Liver (tissue), 9 donors: ENCODE data around the gene FYCO1. TPM values are rescaled to one million over a fixed set of nuclear protein-coding genes. Genes with fewer than 3 reads are reported as not detected.

ENCODE experiments used
- DNase-seq: peaks from one replicate; pipeline ENCODE4 v3.0.0-alpha.2; 2017; ENCODE audit warnings: low spot score
- H3K27ac ChIP-seq, 2 donors: one replicate each; pipeline ENCODE4 v1.7.0; 2013; ENCODE audit warnings: inconsistent platforms in 2 of 2, low read length in 2 of 2, control low read depth in 1 of 2, low read depth in 1 of 2, mild to moderate bottlenecking in 1 of 2
- H3K27me3 ChIP-seq, 4 donors: one replicate each; pipeline versions ENCODE4 v1.6.1 to v1.7.0; 2013; ENCODE audit warnings: low read length in 3 of 4, inconsistent platforms in 1 of 4, mild to moderate bottlenecking in 1 of 4, moderate library complexity in 1 of 4; ENCODE audit not compliant: control insufficient read depth in 4 of 4, insufficient read depth in 4 of 4
- H3K36me3 ChIP-seq, 4 donors: one replicate each; pipeline versions ENCODE4 v1.6.1 to v1.7.0; 2013; ENCODE audit warnings: low read length in 3 of 4, mild to moderate bottlenecking in 3 of 4, low read depth in 1 of 4, moderate library complexity in 1 of 4; ENCODE audit not compliant: control insufficient read depth in 4 of 4, insufficient read depth in 3 of 4
- H3K4me1 ChIP-seq, 4 donors: one replicate each; pipeline versions ENCODE4 v1.6.1 to v1.7.0; 2013; ENCODE audit warnings: low read length in 3 of 4, mild to moderate bottlenecking in 3 of 4, moderate library complexity in 1 of 4; ENCODE audit not compliant: control insufficient read depth in 4 of 4, insufficient read depth in 4 of 4
- H3K4me3 ChIP-seq, 3 donors: one replicate each; pipeline versions ENCODE4 v1.6.1 to v1.7.0; 2013; ENCODE audit warnings: low read length in 3 of 3, control low read depth in 1 of 3, low read depth in 1 of 3, mild to moderate bottlenecking in 1 of 3
- H3K9ac ChIP-seq, 2 donors: one replicate each; pipeline ENCODE4 v1.7.0; 2013; ENCODE audit warnings: low read length in 2 of 2, mild to moderate bottlenecking in 2 of 2, moderate library complexity in 2 of 2, control low read depth in 1 of 2, low read depth in 1 of 2
- H3K9me3 ChIP-seq, 4 donors: one replicate each; pipeline versions ENCODE4 v1.6.1 to v1.7.0; 2013; ENCODE audit warnings: low read length in 3 of 4; ENCODE audit not compliant: control insufficient read depth in 4 of 4
- EGR1 ChIP-seq, 2 donors: IDR thresholded peaks; 2 replicates each; pipeline ENCODE4 v1.6.1; 2016 to 2018; ENCODE audit warnings: antibody characterized with exemption in 2 of 2, low read depth in 2 of 2
- FOXA1 ChIP-seq: IDR thresholded peaks from 2 replicates; pipeline ENCODE4 v1.6.1; 2016; ENCODE audit warnings: antibody characterized with exemption
- FOXA2 ChIP-seq: IDR thresholded peaks from 2 replicates; pipeline ENCODE4 v1.6.1; 2016; ENCODE audit warnings: antibody characterized with exemption
- GABPA ChIP-seq, 2 donors: IDR thresholded peaks in 1 of 2; conservative IDR thresholded peaks in 1 of 2; 2 replicates each; pipeline ENCODE4 v1.6.1; 2016; ENCODE audit warnings: antibody characterized with exemption in 2 of 2, mild to moderate bottlenecking in 1 of 2, moderate library complexity in 1 of 2
- HNF4A ChIP-seq, 2 donors: conservative IDR thresholded peaks; 2 replicates each; pipeline ENCODE4 v1.6.1; 2016; ENCODE audit warnings: antibody characterized with exemption in 2 of 2, mild to moderate bottlenecking in 2 of 2
- HNF4G ChIP-seq: IDR thresholded peaks from 2 replicates; pipeline ENCODE4 v1.6.1; 2016; ENCODE audit warnings: antibody characterized with exemption
- JUND ChIP-seq, 2 donors: IDR thresholded peaks; 2 replicates each; pipeline ENCODE4 v1.6.1; 2016; ENCODE audit warnings: antibody characterized with exemption in 2 of 2
- MAX ChIP-seq: IDR thresholded peaks from 2 replicates; pipeline ENCODE4 v1.6.1; 2016; ENCODE audit warnings: antibody characterized with exemption
- NR2F2 ChIP-seq: IDR thresholded peaks from 2 replicates; pipeline ENCODE4 v1.6.1; 2016; ENCODE audit warnings: antibody characterized with exemption
- RXRA ChIP-seq, 2 donors: IDR thresholded peaks; 2 replicates each; pipeline ENCODE4 v1.6.1; 2017 to 2018; ENCODE audit warnings: antibody characterized with exemption in 2 of 2, mild to moderate bottlenecking in 1 of 2
- SP1 ChIP-seq: IDR thresholded peaks from 2 replicates; pipeline ENCODE4 v1.6.1; 2018; ENCODE audit warnings: antibody characterized with exemption, mild to moderate bottlenecking
- TAF1 ChIP-seq: conservative IDR thresholded peaks from 2 replicates; pipeline ENCODE4 v1.6.1; 2016; ENCODE audit warnings: antibody characterized with exemption, mild to moderate bottlenecking
- YY1 ChIP-seq: IDR thresholded peaks from 2 replicates; pipeline ENCODE4 v1.6.1; 2016; ENCODE audit warnings: antibody characterized with exemption, mild to moderate bottlenecking
- WGBS: extraction: QIAGEN DNeasy Blood & Tissue Kit; methylation state at CpG from one replicate; pipeline ENCODE4 v1.1.7; 2013; 5-methylcytosine and 5-hydroxymethylcytosine counted together
- polyA plus RNA-seq, 2 donors: library from polyadenylated mRNA; stranded (reverse) in 1 of 2; unstranded in 1 of 2; fragments of 200-250 nt in 1 of 2; fragments of >200 nt in 1 of 2; fragmentation: Nextera tagmentation in 1 of 2; extraction: Ambion mirVana in 1 of 2; gene quantifications; one replicate each; pipeline versions ENCODE4 v1.2.1 to v1.2.3, GENCODE V29; 2013 to 2015
- total RNA-seq, 2 donors: library from RNA; depleted of rRNA; stranded (reverse); fragments of >200 nt; gene quantifications; one replicate each; pipeline ENCODE4 v1.2.3, GENCODE V29; 2014
- TF ChIP-seq, protein P1 (sequence below): IDR thresholded peaks from 2 replicates; pipeline ENCODE4 v1.6.1; 2016; ENCODE audit warnings: antibody characterized with exemption, mild to moderate bottlenecking
- TF ChIP-seq, protein P2 (sequence below): IDR thresholded peaks from 2 replicates; pipeline ENCODE4 v1.6.1; 2016; ENCODE audit warnings: antibody characterized with exemption
- TF ChIP-seq, protein P3 (sequence below): fragments of 150-350 bp; IDR thresholded peaks from 2 replicates; pipeline ENCODE4 v1.5.1; 2017; ENCODE audit warnings: improper control_type of control experiment, low read depth, low read length; ENCODE audit not compliant: missing input control
- donor health status: healthy.
- donor health status: healthy.
- donor health status: healthy.
- donor health status: healthy.
- donor health status: healthy.

The FYCO1 gene
- total and polyA plus RNA-seq, 4 donors = 3.0 to 17.1 (median 10.2) TPM

GRCh38 chr3:46031269-46031668, 35.6 kb upstream of the FYCO1 start:
- Histone ChIP-seq H3K36me3 (no peaks in the 10 kb centered on the region), H3K27ac (no peak overlapping the region), H3K9ac (no peak overlapping the region), H3K9me3 (peaks cover 0 to 19% (median 3%) of the 10 kb centered on the region in 4 donors), H3K4me3 (no peak overlapping the region), H3K4me1 (no peaks in the 10 kb centered on the region), H3K27me3 (no peaks in the 10 kb centered on the region)
- TF ChIP-seq SP1 (no peak), MAX (no peak), YY1 (no peak), GABPA (IDR thresholded peaks at IDR 0.05 in 1 of 2, conservative IDR thresholded peaks at IDR 0.05 in 1 of 2) (no peak), FOXA1 (no peak), HNF4A (conservative IDR thresholded peaks at IDR 0.05) (no peak), JUND (IDR thresholded peaks at IDR 0.05) (no peak), TAF1 (no peak), HNF4G (no peak), RXRA (IDR thresholded peaks at IDR 0.05) (no peak), FOXA2 (no peak)
- TF ChIP-seq, protein P1, sequence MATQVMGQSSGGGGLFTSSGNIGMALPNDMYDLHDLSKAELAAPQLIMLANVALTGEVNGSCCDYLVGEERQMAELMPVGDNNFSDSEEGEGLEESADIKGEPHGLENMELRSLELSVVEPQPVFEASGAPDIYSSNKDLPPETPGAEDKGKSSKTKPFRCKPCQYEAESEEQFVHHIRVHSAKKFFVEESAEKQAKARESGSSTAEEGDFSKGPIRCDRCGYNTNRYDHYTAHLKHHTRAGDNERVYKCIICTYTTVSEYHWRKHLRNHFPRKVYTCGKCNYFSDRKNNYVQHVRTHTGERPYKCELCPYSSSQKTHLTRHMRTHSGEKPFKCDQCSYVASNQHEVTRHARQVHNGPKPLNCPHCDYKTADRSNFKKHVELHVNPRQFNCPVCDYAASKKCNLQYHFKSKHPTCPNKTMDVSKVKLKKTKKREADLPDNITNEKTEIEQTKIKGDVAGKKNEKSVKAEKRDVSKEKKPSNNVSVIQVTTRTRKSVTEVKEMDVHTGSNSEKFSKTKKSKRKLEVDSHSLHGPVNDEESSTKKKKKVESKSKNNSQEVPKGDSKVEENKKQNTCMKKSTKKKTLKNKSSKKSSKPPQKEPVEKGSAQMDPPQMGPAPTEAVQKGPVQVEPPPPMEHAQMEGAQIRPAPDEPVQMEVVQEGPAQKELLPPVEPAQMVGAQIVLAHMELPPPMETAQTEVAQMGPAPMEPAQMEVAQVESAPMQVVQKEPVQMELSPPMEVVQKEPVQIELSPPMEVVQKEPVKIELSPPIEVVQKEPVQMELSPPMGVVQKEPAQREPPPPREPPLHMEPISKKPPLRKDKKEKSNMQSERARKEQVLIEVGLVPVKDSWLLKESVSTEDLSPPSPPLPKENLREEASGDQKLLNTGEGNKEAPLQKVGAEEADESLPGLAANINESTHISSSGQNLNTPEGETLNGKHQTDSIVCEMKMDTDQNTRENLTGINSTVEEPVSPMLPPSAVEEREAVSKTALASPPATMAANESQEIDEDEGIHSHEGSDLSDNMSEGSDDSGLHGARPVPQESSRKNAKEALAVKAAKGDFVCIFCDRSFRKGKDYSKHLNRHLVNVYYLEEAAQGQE = no peak
- TF ChIP-seq, protein P2, sequence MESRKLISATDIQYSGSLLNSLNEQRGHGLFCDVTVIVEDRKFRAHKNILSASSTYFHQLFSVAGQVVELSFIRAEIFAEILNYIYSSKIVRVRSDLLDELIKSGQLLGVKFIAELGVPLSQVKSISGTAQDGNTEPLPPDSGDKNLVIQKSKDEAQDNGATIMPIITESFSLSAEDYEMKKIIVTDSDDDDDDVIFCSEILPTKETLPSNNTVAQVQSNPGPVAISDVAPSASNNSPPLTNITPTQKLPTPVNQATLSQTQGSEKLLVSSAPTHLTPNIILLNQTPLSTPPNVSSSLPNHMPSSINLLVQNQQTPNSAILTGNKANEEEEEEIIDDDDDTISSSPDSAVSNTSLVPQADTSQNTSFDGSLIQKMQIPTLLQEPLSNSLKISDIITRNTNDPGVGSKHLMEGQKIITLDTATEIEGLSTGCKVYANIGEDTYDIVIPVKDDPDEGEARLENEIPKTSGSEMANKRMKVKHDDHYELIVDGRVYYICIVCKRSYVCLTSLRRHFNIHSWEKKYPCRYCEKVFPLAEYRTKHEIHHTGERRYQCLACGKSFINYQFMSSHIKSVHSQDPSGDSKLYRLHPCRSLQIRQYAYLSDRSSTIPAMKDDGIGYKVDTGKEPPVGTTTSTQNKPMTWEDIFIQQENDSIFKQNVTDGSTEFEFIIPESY = no peak
- TF ChIP-seq, protein P3, sequence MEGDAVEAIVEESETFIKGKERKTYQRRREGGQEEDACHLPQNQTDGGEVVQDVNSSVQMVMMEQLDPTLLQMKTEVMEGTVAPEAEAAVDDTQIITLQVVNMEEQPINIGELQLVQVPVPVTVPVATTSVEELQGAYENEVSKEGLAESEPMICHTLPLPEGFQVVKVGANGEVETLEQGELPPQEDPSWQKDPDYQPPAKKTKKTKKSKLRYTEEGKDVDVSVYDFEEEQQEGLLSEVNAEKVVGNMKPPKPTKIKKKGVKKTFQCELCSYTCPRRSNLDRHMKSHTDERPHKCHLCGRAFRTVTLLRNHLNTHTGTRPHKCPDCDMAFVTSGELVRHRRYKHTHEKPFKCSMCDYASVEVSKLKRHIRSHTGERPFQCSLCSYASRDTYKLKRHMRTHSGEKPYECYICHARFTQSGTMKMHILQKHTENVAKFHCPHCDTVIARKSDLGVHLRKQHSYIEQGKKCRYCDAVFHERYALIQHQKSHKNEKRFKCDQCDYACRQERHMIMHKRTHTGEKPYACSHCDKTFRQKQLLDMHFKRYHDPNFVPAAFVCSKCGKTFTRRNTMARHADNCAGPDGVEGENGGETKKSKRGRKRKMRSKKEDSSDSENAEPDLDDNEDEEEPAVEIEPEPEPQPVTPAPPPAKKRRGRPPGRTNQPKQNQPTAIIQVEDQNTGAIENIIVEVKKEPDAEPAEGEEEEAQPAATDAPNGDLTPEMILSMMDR = no peak
- 83% methylated on average over 4 of the region's 4 CpGs for WGBS
- no peak for DNase-seq

DNA sequence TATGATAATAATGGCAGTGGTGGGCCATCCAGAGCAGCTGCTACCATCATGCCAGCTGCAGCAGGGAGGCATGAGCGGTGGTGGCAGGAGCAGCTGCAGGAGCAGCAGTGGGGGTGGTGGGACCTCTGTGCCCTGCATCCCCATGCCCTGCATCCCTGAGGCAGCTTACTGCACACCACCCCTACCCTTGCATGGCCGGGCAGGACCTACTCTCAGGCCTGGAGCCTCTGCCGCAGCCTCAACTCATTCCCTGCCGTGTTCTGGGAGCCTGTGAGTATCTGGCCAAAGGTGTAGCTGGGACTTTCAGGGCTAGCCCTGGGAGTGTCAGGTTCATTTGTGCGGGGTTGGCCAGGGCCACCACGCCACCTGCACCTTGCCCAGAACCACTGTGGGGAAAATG, 35.0 kb upstream of the FYCO1 start:
- no peak overlapping the region for H3K4me3 ChIP-seq
- WGBS = 92% methylated on average over 6 of the region's 6 CpGs
- H3K4me1 ChIP-seq = no peaks in the 10 kb centered on the region
- TF ChIP-seq YY1 = no peak
- no peak for TF ChIP-seq FOXA2
- no peak for TF ChIP-seq TAF1
- no peak for TF ChIP-seq NR2F2
- TF ChIP-seq, protein P1 = no peak
- TF ChIP-seq, protein P2 = no peak
- no peak for TF ChIP-seq HNF4A (conservative IDR thresholded peaks at IDR 0.05)
- TF ChIP-seq FOXA1 = no peak
- TF ChIP-seq MAX = no peak
- TF ChIP-seq GABPA (IDR thresholded peaks at IDR 0.05 in 1 of 2, conservative IDR thresholded peaks at IDR 0.05 in 1 of 2) = no peak
- no peak for TF ChIP-seq JUND (IDR thresholded peaks at IDR 0.05)
- TF ChIP-seq EGR1 (IDR thresholded peaks at IDR 0.05; ENCODE audit: low read depth in 2 of 2) = no peak
- no peak for TF ChIP-seq HNF4G

More for the DNA sequence above, 35.0 kb upstream of the FYCO1 start:
- Histone ChIP-seq H3K27me3 (no peaks in the 10 kb centered on the region), H3K9me3 (peaks cover 0 to 19% (median 3%) of the 10 kb centered on the region in 4 donors), H3K27ac (no peak overlapping the region), H3K9ac (no peak overlapping the region), H3K36me3 (no peaks in the 10 kb centered on the region)
- DNase-seq = no peak
